ENCODE data around the gene PAPPA2. TPM values are rescaled to one million over a fixed set of nuclear protein-coding genes. Genes with fewer than 3 reads are reported as not detected.

The PAPPA2 gene
- total RNA-seq, 1 experiment from 2014 or later, result 0.81 TPM

GRCh38 chr1:176529395-176530090 is 66.6 kb downstream of the PAPPA2 start:
- no peak overlapping the region for H3K14ac ChIP-seq (ENCODE audit: insufficient read depth, low read length)
- no peaks in the 10 kb centered on the region for H3K9me3 Mint-ChIP-seq
- H3K79me1 ChIP-seq (ENCODE audit: insufficient read depth, low read depth, low read length, poor library complexity, severe bottlenecking), result no peaks in the 10 kb centered on the region
- H4K5ac ChIP-seq (ENCODE audit: insufficient read length, low read depth, low read length), result no peak overlapping the region
- no peak for TF ChIP-seq CTCF (conservative IDR thresholded peaks at IDR 0.05)
- no peak overlapping the region for H2AFZ ChIP-seq (ENCODE audit: low read length)
- no peak overlapping the region for H3K9ac ChIP-seq (ENCODE audit: extremely low read depth, insufficient read length, low read length)
- H3T11ph ChIP-seq (ENCODE audit: low read length), result no peak overlapping the region
- H2BK12ac ChIP-seq (ENCODE audit: insufficient read length, low read depth, low read length), result no peak overlapping the region
- no peaks in the 10 kb centered on the region for H3K36me3 Mint-ChIP-seq (ENCODE audit: insufficient read depth in 1 of 3, low read depth in 3 of 3)
- H3K4me1 Mint-ChIP-seq, result peaks cover 3 to 11% of the 10 kb centered on the region in 2 experiments; a peak in 3 of 4 replicates
- no peaks in the 10 kb centered on the region for H4K20me1 ChIP-seq (ENCODE audit: control insufficient read depth, insufficient read depth, insufficient read length)
- H3K9me3 ChIP-seq (ENCODE audit: control insufficient read depth, low read depth, low read length), result no peaks in the 10 kb centered on the region
- H3K23ac ChIP-seq (ENCODE audit: insufficient read length, low read depth, low read length), result no peak overlapping the region
- no peak overlapping the region for H2BK5ac ChIP-seq (ENCODE audit: insufficient read length, low read length)
- no peak overlapping the region for H2BK15ac ChIP-seq (ENCODE audit: low read depth, low read length)
- H3K27ac ChIP-seq (ENCODE audit: insufficient read length, low read depth, low read length), result no peak overlapping the region
- no peak for DNase-seq
- no peaks in the 10 kb centered on the region for H3K27me3 Mint-ChIP-seq (ENCODE audit: low read depth)
- no peaks in the 10 kb centered on the region for H3K79me2 ChIP-seq (ENCODE audit: insufficient read depth, low read length)
- no peak overlapping the region for H4K91ac ChIP-seq (ENCODE audit: insufficient read length, low read depth, low read length)
- no peak overlapping the region for H3K27ac Mint-ChIP-seq
- no peak overlapping the region for H3K4me3 Mint-ChIP-seq
- no peak overlapping the region for H2BK20ac ChIP-seq (ENCODE audit: low read depth, low read length, poor library complexity, severe bottlenecking)
- no peak overlapping the region for H3K4ac ChIP-seq (ENCODE audit: low read depth, low read length)
- no peaks in the 10 kb centered on the region for H3K27me3 ChIP-seq (ENCODE audit: insufficient read depth, low read length)
- no peak overlapping the region for H3K56ac ChIP-seq (ENCODE audit: insufficient read length, low read depth, low read length)
- H2AK5ac ChIP-seq (ENCODE audit: insufficient read length, low read length), result no peak overlapping the region
- H3K23me2 ChIP-seq (ENCODE audit: insufficient read length, low read depth, low read length, poor library complexity, severe bottlenecking), result no peaks in the 10 kb centered on the region
- WGBS (ENCODE audit: extremely low coverage, insufficient read length, low lambda C conversion rate), result no CpG with 5 or more reads among the region's 7 CpGs
- H3K4me1 ChIP-seq (ENCODE audit: insufficient read depth, low read length), result no peaks in the 10 kb centered on the region
- no peak overlapping the region for H3K18ac ChIP-seq (ENCODE audit: insufficient read length, low read depth, low read length)
- H4K8ac ChIP-seq (replicated peaks; ENCODE audit: insufficient read length, low read depth, low read length), result no peak overlapping the region
- H2BK120ac ChIP-seq (ENCODE audit: low read depth, low read length, poor library complexity, severe bottlenecking), result no peak overlapping the region
- no peak overlapping the region for H3K4me2 ChIP-seq (ENCODE audit: insufficient read depth, insufficient read length, low read length)
